Psoas muscle (tissue), 8 donors: ENCODE results near the gene AGAP2. TPM values are rescaled to one million over a fixed set of nuclear protein-coding genes. Genes with fewer than 3 reads are reported as not detected.

ENCODE experiments used
- ATAC-seq, 4 donors: fragments of 200-7000 bp; cut with Tn5 transposase; one replicate each; pipeline ENCODE4 v1.9.1; 2020; ENCODE audit warnings: moderate library complexity in 3 of 4, mild to moderate bottlenecking in 2 of 4
- DNase-seq, 2 donors: peaks; one replicate each; pipeline ENCODE4 v3.0.0-alpha.2; 2020
- H3K27ac ChIP-seq: fragments of 200-600 bp; one replicate; pipeline ENCODE4 v1.8.0; 2022
- H3K27me3 ChIP-seq, 3 donors: fragments of 200-600 bp in 1 of 3; one replicate each; pipeline versions ENCODE4 v1.6.1 to v1.8.0; 2013 to 2022; ENCODE audit warnings: low read length in 2 of 3, mild to moderate bottlenecking in 2 of 3, moderate library complexity in 1 of 3; ENCODE audit not compliant: insufficient read depth in 3 of 3
- H3K36me3 ChIP-seq, 2 donors: fragments of 200-600 bp in 1 of 2; one replicate each; pipeline versions ENCODE4 v1.6.1 to v1.8.0; 2013 to 2022; ENCODE audit warnings: low read depth in 1 of 2, mild to moderate bottlenecking in 1 of 2, moderate library complexity in 1 of 2; ENCODE audit not compliant: insufficient read depth in 1 of 2
- H3K4me1 ChIP-seq: fragments of 200-600 bp; one replicate; pipeline ENCODE4 v1.8.0; 2022
- H3K4me3 ChIP-seq: fragments of 200-600 bp; one replicate; pipeline ENCODE4 v1.8.0; 2022; ENCODE audit warnings: mild to moderate bottlenecking
- H3K9me3 ChIP-seq: fragments of 200-600 bp; one replicate; pipeline ENCODE4 v1.8.0; 2022
- WGBS, 3 donors: extraction: QIAGEN DNeasy Blood & Tissue Kit; methylation state at CpG; one replicate each; pipeline versions ENCODE4 v1.1.6 to v1.1.7; 2013; 5-methylcytosine and 5-hydroxymethylcytosine counted together
- intact Hi-C, 2 donors: fragments of 100-400 bp; cut with DNase I; formaldehyde crosslinking; loops; one replicate each; pipeline versions ENCODE4 v1.11.0 to v1.14.2; 2022
- polyA plus RNA-seq, 3 donors: library from polyadenylated mRNA; stranded (reverse); fragments of 200-250 nt; gene quantifications; one replicate each; pipeline ENCODE4 v1.2.3, GENCODE V29; 2013
- total RNA-seq, 4 donors: library from RNA; stranded (reverse); fragmentation: NEBNext Ultra II Directional in 2 of 4; extraction: Animal tissue kit (Norgen Biotek cat#: 25700) in 2 of 4; gene quantifications; one replicate each; pipeline versions ENCODE4 v1.2.1 to v1.2.4, GENCODE V29; 2021 to 2023
- TF ChIP-seq, protein P1 (sequence below): fragments of 200-600 bp; IDR thresholded peaks from one replicate; pipeline ENCODE4 v1.8.0; 2022; ENCODE audit warnings: antibody characterized with exemption
- donor health status: healthy with polysubstance abuse.
- donor health status: DM: no; HTN: no; CAD: no; lungs with moderate emphysema.
- donor health status: Bipolar disorder and iron deficiency.
- donor health status: healthy.
- donor health status: DM: yes; HTN: yes; CAD: no.
- donor health status: DM: no; HTN: no; CAD: no.
- donor health status: DM: no; HTN: no; CAD: no.
- donor health status: DM: yes; HTN: yes; CAD: no.

The AGAP2 gene
- total and polyA plus RNA-seq, 7 donors, result 2.5 to 9.6 (median 3.9) TPM

DNA sequence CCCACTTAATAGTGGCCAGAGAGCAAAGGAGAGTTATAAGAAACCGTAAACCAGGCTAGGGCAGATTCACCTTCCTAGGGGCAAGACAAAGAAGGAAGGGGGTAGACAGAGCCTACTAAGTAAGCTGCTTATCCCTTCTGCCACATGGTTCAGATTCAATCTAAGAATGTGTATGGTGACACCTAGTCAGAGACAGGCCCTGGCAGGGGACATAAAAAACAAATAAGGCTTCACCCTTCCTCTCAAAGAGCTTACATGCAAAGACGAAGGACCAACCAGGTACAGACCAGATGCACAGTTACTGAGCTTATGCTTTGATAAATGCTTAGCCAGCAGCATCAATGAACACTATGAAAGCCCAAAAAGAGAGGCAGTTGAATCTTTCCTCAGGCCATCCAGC lies 23.9 kb upstream of the AGAP2 start:
- H3K36me3 ChIP-seq, result peaks cover 0 to 18% of the 10 kb centered on the region in 2 donors
- TF ChIP-seq, protein P1, sequence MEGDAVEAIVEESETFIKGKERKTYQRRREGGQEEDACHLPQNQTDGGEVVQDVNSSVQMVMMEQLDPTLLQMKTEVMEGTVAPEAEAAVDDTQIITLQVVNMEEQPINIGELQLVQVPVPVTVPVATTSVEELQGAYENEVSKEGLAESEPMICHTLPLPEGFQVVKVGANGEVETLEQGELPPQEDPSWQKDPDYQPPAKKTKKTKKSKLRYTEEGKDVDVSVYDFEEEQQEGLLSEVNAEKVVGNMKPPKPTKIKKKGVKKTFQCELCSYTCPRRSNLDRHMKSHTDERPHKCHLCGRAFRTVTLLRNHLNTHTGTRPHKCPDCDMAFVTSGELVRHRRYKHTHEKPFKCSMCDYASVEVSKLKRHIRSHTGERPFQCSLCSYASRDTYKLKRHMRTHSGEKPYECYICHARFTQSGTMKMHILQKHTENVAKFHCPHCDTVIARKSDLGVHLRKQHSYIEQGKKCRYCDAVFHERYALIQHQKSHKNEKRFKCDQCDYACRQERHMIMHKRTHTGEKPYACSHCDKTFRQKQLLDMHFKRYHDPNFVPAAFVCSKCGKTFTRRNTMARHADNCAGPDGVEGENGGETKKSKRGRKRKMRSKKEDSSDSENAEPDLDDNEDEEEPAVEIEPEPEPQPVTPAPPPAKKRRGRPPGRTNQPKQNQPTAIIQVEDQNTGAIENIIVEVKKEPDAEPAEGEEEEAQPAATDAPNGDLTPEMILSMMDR, result no peak
- peaks cover 0 to 54% (median 29%) of the 10 kb centered on the region in 3 donors for H3K27me3 ChIP-seq
- ATAC-seq, result no peak
- no peak overlapping the region for H3K4me3 ChIP-seq
- peaks cover 18% of the 10 kb centered on the region for H3K4me1 ChIP-seq
- no peak for DNase-seq
- H3K9me3 ChIP-seq, result no peaks in the 10 kb centered on the region
- WGBS, 3 donors, result 85 to 92% (median 91%) methylated on average over 2 of the region's 2 CpGs
- intact Hi-C loops, result no loop called here
- H3K27ac ChIP-seq, result no peak overlapping the region

DNA sequence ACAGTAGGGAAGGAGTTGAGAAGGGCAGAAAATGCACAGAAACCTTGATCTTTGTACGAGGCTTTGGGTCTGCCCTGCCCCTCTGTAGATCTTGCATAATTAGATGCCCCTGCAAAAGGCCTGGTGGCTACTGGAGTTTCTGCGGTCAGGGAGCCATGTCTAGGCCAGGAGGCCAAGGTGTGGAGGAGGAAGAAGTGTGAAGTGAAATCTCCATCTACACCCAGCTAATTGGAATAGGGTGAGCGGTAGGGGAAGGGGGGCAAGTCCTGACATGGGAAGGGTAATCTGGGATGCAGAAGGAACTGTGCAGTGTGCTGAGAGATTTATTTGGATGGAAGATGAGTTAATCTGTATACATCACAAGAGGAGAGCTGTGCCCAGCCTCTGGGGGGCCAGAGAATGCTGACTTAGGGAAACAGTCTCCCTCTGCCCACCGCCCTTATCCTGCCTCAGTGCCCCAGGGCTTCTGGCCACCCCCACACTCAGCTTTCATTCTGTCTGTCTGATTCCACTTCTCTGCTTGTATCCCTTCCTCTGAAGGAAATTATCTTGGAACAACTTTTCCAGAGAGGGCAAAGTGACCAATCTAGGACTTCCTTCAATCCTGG lies 23.0 kb upstream of the AGAP2 start:
- H3K27ac ChIP-seq, result no peak overlapping the region
- TF ChIP-seq, protein P1, result no peak
- intact Hi-C loops, result no loop called here
- peaks cover 14% of the 10 kb centered on the region for H3K4me1 ChIP-seq
- H3K27me3 ChIP-seq, result peaks cover 0 to 50% (median 24%) of the 10 kb centered on the region in 3 donors
- peaks cover 0 to 21% of the 10 kb centered on the region in 2 donors for H3K36me3 ChIP-seq
- ATAC-seq, result no peak
- no peak overlapping the region for H3K4me3 ChIP-seq
- no peaks in the 10 kb centered on the region for H3K9me3 ChIP-seq
- WGBS, 3 donors, result 92 to 94% (median 94%) methylated on average over 4 of the region's 4 CpGs
- DNase-seq, result no peak

DNA sequence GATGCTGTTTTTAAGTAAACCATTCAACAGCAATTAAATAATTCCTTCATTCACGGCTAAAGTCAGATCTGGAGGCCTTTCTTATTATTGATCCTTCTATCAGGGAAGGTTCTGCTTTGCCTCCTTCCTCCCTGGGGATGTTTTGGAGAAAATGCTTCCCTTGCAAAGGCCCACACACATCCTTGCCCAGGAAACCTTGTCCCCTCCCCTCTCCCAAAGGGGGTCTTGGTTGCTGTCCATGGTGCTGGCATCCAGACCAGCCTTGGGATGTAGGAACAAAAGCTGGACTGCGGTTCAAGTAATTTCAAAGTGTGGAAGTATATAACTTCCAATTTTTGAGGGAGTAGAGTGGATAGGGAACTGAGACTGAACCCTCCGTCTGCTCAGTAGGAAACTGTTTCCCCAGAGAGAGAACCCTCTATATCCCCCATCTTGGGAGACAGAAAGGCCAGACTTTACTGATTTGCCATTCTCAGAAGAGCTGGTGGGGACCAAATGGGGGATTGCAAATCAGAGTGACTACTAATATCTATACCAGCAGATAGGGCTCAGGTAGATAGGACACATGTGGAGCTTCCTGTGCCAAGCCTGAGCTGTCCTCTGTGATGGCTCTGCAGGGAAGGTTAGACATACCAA lies 21.9 kb upstream of the AGAP2 start:
- 87 to 90% (median 89%) methylated on average over 3 of the region's 3 CpGs for WGBS, 3 donors
- ATAC-seq, result no peak
- TF ChIP-seq, protein P1, result no peak
- H3K36me3 ChIP-seq, result peaks cover 0 to 21% of the 10 kb centered on the region in 2 donors
- H3K27me3 ChIP-seq, result peaks cover 0 to 44% (median 16%) of the 10 kb centered on the region in 3 donors
- H3K9me3 ChIP-seq, result no peaks in the 10 kb centered on the region
- intact Hi-C loops, result no loop called here
- H3K4me1 ChIP-seq, result peaks cover 9% of the 10 kb centered on the region
- no peak for DNase-seq
- H3K4me3 ChIP-seq, result no peak overlapping the region
- H3K27ac ChIP-seq, result no peak overlapping the region

DNA sequence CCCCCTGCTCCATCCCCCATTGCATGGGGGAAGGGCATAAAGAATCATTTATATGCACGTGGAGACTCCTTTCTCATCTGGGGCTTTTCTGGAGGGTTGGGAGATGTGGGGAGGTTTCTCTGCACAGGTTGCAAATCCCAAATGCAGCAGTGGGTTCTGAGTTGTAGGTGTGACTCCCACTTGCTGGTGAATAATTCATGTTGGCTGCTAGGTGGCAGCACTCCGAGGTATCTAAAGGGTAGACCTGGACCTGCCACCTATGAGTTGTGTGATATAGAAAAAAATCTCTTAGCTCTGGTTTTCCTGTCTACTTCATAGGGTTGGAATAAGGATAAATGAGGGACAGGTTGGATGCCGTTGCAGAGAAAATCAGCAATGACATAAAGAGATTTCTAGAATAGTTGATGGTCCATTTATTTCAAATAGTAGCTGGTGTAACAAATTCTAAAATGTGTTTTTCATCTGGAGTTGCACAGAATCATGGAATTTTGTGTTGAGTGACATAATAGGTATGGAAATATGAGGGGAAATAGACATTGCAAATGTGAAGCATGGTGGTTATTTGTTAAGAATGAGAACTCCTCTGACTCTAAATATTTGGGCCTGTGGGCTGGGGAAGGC lies 20.9 kb upstream of the AGAP2 start:
- DNase-seq, result no peak
- peak in 2 of 4 donors; percentile 32 to 44 for ATAC-seq
- Histone ChIP-seq H3K4me1 (peaks cover 8% of the 10 kb centered on the region), H3K27ac (no peak overlapping the region), H3K9me3 (no peaks in the 10 kb centered on the region), H3K36me3 (peaks cover 0 to 21% of the 10 kb centered on the region in 2 donors), H3K4me3 (no peak overlapping the region), H3K27me3 (peaks cover 0 to 34% (median 7%) of the 10 kb centered on the region in 3 donors)
- WGBS, 3 donors, result 38 to 47% (median 44%) methylated on average over 3 of the region's 3 CpGs
- intact Hi-C loops, result no loop called here
- TF ChIP-seq, protein P1, result peak; percentile 33
